ENCODE measurements around the gene PRPF38B.
"Not testable (repeated sequence)": the region's sequence is repeated elsewhere in the genome, so short reads cannot be mapped to it uniquely, and the experiment has no call there.

Gene PRPF38B

DNA sequence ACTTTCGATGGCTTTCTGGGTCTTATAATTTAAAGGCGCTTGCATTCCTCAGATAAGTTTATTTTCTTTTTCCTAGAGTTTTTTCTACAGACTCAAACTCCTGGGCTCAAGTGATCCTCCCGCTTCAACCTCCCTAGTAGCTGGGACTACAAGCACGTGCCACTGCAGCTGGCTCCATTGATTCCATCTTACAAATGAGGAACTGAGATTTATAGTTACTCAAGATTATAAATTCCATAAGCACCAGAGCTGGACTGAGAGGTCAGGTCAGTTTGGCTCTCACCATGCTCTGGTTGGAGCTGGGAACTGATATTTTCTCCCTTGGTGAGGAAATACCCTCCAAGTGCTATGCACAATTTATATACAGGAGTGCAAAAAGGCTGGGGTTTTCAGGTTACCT, 13.4 kb upstream of the PRPF38B start:
- Histone ChIP-seq H3K27ac (no peak overlapping the region), H3K4me3 (no peak overlapping the region)

DNA sequence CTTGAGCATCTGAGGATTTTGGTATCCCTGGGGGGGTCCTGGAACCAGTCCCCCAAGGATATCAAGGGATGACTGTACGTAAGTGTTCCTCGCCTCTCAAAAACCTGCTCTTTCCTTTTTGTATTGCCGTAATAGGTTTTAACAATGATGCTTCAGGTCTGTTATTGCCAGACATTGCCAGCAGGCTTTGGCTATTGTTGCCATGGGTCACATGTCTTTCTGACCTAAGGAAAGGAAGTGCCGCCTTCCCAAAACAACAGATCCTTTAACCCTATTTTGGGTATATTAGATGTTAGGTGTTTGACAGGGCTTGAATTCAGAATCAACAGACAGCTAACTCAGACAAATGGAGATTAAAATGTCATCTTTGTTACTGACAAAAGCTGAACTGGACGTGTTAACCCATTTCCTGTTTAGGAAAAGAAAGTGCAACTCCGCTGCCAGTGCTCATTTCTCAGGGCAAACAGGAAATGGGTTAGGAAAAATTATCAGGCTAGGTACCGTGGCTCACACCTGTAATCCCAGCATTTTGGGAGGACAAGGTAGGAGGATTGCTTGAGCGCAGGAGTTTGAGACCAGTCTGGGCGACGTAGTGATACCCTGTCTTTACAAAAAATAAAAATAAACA, 12.4 kb upstream of the PRPF38B start:
- H3K4me3 ChIP-seq: no peak overlapping the region

DNA sequence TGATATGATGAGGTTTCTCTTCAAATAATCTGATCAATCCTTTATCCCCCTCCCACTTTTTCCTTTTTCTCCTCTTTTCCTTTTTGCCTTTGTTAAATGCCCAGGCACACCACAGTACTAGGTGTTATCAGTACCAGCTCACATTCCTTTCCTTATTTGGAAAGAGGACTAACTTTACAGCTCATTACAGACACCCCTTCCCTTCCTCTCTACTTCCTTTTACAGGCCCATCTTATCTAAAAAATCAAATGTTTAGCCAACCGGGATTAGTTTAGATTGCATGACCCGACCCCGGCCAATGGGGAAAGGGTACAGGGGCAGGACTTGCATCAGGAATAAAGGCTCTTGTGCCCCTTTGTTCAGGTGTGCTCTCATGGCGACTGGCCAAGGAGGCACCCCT, 10.4 kb upstream of the PRPF38B start:
- H3K27ac ChIP-seq, H3K4me3 ChIP-seq: not testable (repeated sequence)

More for the DNA sequence above, 12.4 kb upstream of the PRPF38B start:
- H3K27ac ChIP-seq: no peak overlapping the region

DNA sequence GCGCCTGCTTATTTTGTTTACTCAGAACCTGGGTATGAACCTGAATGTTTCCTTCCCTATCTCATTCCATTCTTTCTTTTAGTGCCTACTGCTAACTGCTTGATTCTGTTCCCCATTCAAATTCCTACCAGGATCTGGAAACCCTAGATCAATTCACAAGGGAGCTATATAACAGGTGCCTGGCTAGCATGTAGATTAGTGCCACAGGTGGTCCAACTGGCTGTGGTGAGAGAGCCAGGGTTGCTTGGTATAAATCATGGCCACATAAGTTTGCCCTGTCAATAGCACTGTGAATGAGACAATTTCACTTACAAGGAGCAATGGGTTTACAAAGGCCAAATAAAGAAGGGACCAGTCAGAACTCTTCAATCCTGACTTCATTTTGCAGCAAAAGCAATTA, 6.6 kb upstream of the PRPF38B start:
- Histone ChIP-seq H3K4me3 (no peak overlapping the region), H3K27ac (no peak overlapping the region)

DNA sequence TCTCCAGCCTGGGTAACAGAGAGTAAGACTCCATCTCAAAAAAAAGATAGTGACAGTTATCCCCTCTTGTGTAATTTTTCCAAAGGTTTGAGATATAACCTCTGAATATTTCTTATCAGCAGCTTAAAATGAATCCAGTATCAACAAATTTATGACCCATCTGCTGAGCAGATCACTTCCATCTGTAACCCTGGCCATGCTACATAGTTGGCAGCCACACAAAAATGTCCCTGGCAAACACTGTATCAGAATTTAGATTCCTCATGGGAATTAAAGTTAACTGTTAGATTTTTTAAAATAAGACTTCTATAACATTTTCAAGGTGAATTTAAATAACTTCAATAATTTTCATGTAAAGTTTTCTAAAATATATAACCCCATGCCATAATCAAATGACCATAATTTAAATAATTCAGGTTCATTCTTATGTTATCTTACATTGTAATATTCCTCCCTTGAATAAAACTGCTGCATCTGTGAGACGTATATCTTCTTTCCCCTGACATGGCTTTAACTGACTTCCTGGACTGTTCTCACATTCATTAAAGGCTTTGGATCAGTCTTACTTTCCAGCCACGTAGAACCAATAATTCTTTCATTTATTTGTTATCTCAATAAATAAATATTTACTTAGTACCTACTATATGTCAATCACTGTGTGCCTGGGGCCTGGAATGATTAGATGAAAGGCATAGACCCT, 5.3 kb upstream of the PRPF38B start:
- Histone ChIP-seq H3K27ac (no peak overlapping the region), H3K4me3 (no peak overlapping the region)

DNA sequence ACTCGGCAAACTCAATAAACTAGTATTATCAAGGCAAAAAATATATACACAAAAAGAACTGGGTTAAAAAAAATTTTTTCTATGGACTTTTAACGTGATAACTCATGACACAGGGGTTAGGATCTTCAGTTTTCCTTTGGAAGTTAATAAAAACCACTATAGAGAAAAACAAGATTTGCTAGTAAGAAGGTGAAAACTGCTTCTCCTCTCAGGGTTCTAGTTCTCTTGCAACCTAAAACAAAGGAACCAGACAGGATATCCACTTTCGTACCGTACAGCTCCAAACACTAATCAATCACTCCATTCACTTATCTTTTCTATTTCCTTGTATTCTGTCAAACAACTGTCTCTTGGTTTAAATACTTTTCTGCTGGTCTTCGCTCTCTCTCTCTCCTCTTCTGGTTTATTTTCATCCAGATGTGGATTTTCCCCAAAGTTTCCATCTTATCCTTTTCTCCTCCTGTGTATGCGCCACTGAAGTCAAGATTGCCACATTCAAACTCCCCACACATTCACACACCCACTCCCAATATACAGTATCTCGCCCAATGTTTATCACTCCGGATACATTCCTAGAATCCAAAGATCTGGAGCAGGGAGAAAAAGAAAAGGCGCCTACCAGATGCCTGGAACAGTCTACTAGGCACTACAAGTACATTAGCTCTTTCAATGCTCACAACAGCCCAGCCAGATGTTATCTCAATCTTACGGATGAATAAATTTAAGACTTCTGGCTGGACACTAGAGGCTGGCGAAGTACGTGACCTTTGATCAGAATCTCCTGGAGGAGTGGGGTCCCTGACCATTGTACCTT, 775 bp upstream of the PRPF38B start:
- Histone ChIP-seq H3K27ac (peak overlapping the region in 20 of 21 experiments; percentile 83 to 100 (median 97)), H3K4me3 (peak overlapping the region; percentile 60 to 96 (median 71))

DNA sequence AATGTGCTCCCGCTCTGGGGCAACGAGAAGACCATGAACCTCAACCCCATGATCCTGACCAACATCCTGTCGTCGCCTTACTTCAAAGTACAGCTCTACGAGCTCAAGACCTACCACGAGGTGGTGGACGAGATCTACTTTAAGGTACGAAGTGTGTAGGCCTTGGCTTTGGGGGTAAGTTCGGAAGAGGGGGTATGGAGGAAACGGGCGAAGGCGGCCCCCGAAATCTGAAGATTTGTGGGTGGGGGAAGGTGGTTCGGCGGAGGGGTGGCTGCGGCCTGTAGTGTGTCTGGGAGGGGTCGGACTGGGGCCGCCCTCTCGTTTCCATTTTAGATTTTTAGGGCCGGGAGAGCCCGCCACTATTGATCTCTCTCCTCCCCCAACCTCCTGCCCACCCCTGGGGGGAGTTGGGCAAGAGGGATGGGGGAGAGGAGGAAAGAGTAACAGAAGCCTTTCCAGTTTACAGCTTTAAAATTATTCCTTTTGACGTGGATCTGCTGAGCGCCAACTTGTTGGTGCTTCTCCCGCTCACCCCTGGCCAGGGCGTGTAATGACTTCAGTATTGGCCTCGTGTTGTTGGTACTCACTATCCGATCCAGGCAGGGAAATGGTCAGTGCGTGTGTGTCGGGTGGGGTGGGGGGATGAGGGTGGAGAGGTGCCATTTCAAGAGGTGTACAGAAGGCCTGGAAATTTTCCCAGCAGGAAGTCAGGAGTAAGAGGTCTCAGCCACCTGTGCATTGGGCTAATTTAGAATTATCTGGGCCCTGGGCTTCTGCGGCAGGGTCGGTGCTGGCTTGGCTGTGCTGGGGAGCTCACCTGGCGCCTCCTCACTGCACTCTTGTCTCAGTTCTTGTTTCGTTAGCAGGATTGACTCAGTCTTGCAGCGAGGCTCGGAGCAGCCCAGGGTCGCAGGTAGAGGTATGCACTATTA, 880 bp downstream of the PRPF38B start:
- H3K27ac ChIP-seq: peak overlapping the region; percentile 83 to 100 (median 97)
- peak overlapping the region; percentile 60 to 96 (median 71) for H3K4me3 ChIP-seq

DNA sequence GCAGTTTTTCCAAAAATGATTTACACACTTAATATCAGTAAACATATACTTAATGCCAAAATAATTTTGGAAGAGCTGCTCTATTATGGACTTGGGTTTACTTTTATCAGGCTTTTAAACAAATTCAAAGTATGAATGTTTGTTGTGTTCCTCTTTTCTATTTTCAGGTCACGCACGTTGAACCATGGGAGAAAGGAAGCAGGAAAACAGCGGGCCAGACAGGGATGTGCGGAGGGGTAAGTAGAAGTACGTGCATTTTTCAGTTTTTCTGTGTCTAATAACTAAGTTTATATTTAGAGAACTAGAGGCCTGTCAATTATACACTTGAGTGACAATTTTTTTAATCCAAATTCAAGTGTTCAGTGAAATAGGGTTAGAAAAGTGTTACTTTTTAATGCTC, 3.4 kb downstream of the PRPF38B start:
- H3K27ac ChIP-seq: peak overlapping the region in 3 of 21 experiments; percentile 33 to 99 (median 97)
- no peak overlapping the region for H3K4me3 ChIP-seq

DNA sequence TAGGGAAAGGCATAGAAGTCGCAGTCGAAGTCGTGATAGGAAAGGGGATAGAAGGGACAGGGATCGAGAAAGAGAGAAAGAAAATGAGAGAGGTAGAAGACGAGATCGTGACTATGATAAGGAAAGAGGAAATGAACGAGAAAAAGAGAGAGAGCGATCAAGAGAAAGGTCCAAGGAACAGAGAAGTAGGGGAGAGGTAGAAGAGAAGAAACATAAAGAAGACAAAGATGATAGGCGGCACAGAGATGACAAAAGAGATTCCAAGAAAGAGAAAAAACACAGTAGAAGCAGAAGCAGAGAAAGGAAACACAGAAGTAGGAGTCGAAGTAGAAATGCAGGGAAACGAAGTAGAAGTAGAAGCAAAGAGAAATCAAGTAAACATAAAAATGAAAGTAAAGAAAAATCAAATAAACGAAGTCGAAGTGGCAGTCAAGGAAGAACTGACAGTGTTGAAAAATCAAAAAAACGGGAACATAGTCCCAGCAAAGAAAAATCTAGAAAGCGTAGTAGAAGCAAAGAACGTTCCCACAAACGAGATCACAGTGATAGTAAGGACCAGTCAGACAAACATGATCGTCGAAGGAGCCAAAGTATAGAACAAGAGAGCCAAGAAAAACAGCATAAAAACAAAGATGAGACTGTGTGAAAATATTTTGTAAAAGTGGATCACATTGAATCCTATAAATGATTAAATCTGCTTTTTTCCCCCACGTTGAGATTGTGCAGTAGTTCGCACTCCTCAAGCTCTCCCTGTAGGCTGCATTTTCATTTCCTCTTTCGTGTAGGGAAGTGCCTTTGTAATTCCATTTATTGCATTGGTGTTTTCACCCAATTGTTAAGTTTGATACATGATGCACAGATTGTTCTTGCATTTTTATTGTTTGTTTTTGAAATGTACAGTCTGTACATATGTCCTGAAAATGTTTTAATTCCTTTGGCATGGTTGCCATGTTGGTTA, 7.5 kb downstream of the PRPF38B start:
- Histone ChIP-seq H3K4me3 (no peak overlapping the region), H3K27ac (peak overlapping the region in 4 of 21 experiments; percentile 7 to 54 (median 36))

DNA sequence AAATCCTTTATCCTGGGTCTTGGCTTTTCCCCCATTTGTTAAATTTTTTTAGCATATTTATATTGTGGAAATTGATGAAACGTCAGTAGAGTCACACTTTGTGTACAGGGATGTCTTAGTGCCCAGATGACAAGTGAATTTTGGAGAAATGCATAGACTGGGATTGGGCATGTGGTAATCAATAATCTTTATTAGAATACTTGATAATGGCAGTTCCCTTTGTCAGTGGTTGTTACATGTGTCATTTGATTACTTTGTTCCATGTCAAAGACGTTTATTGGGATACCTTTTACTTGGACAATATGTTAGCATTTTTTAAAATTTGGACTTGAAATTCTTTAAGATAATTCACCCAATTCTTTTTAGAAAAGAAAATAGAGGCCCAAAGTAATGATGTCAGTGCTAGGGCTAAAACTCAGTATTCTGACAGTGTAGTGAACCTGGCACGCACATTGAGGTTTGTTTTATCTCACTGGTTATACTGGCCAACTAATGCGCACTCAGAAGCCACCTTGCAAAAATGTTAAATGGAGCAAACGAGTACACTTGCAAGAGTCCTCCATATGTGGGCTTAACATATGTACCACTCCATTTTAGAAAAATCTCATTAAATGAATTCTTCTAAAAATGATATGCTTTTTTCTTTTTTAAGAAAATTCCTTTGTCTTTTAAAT, 9.2 kb downstream of the PRPF38B start:
- no peak overlapping the region for H3K4me3 ChIP-seq
- H3K27ac ChIP-seq: no peak overlapping the region

DNA sequence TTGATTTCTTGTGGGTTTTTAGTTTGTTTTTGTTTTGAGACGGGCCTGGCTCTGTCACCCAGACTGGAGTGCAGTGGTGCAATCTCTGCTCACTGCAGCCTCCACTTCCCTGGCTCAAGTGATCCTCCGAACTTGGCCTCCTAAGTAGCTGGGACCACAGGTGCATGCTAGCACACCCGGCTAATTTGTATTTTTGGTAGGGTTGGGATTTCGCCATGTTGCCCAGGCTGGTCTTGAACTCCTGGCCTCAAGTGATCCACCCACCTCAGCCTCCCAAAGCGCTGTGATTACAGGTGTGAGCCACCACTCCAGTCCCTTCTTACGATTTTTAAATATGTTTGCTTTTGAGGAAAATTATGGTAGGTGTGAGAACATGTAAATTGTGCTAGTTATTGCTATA, 10.0 kb downstream of the PRPF38B start:
- not testable (repeated sequence) for H3K27ac ChIP-seq, H3K4me3 ChIP-seq

DNA sequence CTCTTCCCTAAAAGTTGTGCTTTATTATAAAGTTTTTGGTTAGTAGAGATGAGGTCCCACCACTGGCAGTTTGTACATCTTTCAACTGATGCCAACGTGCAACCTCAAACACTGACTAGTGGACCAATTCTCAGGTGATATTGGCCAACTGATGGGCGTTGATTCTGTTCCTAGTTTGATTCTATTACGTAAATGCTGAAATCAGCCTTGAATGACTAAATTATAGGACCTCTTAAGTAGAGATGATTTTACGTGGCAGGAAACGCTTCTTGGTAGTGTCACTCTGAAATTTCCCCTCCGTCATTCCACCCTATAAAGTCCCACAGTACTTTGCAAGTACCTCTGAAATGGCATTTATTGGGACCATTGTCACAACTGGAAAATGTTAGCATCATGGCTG, 11.8 kb downstream of the PRPF38B start:
- no peak overlapping the region for H3K4me3 ChIP-seq

DNA sequence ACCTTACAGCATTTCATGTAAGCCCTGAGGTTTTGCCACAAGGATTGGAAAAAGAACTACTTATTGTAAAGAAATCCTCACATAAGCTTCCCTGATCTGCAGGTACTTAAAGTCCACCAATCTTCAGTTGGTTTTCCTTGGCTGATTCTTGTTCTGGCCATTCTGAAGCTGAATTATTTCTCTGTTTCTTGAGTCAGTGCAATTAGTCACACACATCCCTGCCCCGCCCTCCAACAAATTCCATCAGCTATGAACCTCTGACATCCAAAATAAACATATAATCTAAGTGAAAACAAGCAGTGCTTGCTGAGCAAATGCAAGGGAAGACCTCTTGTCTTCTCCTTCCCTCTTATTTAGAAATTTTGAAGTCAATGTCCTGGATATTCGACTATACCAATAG, 12.4 kb downstream of the PRPF38B start:
- Histone ChIP-seq H3K4me3 (no peak overlapping the region), H3K27ac (peak overlapping the region in 3 of 21 experiments; percentile 5 to 77 (median 32))

More for the DNA sequence above, 11.8 kb downstream of the PRPF38B start:
- peak overlapping the region in 3 of 21 experiments; percentile 5 to 77 (median 22) for H3K27ac ChIP-seq

DNA sequence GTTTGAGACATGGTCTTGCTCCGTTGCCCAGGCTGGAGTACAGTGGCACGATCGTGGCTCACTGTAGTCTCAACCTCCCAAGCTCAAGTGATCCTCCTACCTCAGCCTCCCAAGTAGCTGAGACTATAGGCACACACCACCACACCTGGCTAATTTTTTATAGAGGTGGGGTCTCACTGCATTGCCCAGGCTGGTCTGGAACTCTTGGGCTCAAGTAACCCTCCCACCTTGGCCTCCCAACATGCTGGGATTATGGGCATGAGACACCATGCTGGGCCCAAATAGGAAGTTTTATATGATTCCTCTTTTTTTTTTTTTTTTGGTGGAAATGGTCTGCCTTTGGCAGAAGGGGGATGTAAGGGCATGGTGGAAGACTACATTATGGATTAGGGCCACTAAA, 14.5 kb downstream of the PRPF38B start:
- no peak overlapping the region for H3K27ac ChIP-seq
- no peak overlapping the region for H3K4me3 ChIP-seq

DNA sequence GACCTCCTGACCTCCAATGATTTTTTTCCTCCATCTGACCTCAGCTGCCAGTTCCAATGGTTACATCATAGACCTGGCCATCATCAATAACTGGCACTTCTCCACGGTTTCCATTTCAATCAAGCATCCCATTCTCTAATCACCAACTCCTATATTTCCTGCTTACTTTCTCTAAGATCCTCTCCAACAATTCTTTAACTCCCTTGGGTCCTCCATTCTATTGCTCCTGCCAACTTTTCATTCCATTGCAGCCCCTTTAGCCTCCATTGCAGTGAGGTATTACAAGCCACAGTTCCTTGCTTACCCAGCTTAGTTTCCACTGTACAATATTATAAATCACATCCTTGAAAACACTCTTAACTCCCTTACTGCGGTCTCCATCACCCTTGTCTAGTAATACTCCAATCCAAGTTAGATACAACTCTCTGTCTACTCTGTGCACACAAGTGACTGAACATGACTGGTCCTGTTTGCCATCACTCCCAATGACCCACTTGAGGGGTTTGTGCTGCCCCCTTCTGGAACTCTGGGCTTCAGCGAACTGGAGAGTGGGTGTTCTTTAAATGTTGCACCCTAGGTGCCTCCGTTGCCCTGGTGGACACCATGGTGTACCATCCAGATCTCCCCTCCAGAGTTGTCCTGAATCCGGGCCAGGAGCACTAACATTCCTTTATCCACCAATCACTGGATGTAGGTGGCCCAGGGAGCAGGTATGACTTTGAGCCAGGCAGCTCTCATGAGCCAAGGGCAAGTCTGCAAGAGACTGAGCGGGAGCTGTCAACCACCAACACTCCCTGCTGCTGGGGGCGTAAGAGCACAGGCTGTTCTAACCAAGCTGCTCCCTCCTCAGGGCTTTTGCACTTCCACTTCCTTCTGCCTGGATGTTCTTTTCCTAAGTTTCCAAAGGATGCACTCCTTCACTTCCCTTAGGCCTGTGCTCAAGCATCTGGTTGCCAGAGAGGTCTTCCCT, 16.9 kb downstream of the PRPF38B start:
- Histone ChIP-seq H3K4me3 (no peak overlapping the region), H3K27ac (no peak overlapping the region)

DNA sequence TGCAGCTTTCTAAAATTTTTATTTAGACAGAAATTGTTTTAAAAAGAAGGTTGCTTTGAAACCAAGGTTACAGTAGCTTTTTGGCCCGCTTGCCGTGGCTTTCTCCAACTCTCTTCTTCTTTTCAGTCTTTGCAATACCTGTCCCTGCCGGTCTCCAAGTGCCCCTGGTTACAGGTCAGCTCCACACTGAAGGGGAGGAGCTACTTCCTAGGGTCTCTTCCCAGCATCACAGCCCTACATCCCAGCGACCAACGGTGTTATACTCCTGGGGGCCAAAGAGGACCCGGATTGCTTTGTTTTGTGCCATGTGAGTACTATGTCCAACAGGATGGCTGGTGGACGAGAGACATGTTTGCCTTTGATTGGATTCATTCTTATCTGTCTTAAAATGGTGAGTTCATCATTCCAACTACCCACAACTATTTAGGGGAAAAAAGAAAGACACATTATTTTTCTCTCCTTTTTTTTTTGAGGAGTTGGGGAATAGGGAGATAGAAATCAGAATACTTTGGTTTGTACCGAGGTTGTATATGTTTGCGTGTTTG, 20.6 kb downstream of the PRPF38B start, which contains the start of gene FNDC7:
Gene FNDC7, plus strand, starts transcription at position 303 of the 545 bp plus-strand sequence. Its CDS starts 26 bp downstream, at position 329.
- H3K4me3 ChIP-seq: no peak within 1 kb of the TSS
- no peak within 1 kb of the TSS for H3K27ac ChIP-seq

All from skin epidermis (tissue), 12 donors.